Bronchial epithelial cell (primary cell): ENCODE results near the gene CORIN. TPM values are rescaled to one million over a fixed set of nuclear protein-coding genes. Genes with fewer than 3 reads are reported as not detected.

Experiments used
- DNase-seq: peaks from one replicate; pipeline ENCODE4 v3.0.0-alpha.2; 2010; ENCODE audit warnings: low read depth
- FAIRE-seq: peaks from 2 replicates; lab custom pipeline; 2011; peaks lifted over from hg19 to GRCh38; lab: Jason Lieb, UNC
- H3K27me3 ChIP-seq: 2 replicates; pipeline ENCODE4 v1.5.1; 2011; ENCODE audit warnings: low read length; ENCODE audit not compliant: control insufficient read depth, insufficient read depth
- H3K36me3 ChIP-seq: 2 replicates; pipeline ENCODE4 v1.5.1; 2011; ENCODE audit warnings: low read length; ENCODE audit not compliant: control insufficient read depth, insufficient read depth
- H3K4me3 ChIP-seq: 2 replicates; pipeline ENCODE4 v1.5.1; 2011; ENCODE audit warnings: mild to moderate bottlenecking, low read depth, low read length, control low read depth
- total RNA-seq: library from RNA; depleted of rRNA; stranded (reverse); fragments of >200 nt; gene quantifications from 2 replicates; pipeline ENCODE4 v1.2.1, GENCODE V29; 2014
- TF ChIP-seq, protein P1 (sequence below): IDR thresholded peaks from 2 replicates; pipeline ENCODE4 v1.5.1; 2011; ENCODE audit warnings: mild to moderate bottlenecking, moderate library complexity, low read length, control low read depth, inconsistent platforms; ENCODE audit not compliant: insufficient read depth, severe bottlenecking

The CORIN gene
- total RNA-seq, 1 donor from 2014 or later = 0.26 TPM

DNA sequence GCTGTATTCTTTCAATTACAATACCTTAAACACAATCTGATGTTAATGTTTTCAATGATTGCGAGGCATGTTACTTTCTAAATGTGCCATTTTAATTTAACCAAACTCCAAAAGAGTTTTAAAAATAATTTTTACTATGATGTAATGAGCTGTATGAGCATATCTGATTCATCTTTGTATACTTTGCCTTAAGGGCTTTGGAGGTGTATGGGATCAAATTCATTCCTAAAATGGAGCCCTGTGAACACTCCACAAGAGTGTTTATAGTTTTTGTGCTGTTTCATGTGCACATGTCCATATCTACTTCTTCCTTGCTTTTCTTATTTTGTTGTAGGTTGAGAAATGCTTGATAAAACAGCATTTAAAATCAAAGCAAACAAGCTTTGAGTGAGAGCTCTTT, 270.4 kb downstream of the CORIN start:
- TF ChIP-seq, protein P1, sequence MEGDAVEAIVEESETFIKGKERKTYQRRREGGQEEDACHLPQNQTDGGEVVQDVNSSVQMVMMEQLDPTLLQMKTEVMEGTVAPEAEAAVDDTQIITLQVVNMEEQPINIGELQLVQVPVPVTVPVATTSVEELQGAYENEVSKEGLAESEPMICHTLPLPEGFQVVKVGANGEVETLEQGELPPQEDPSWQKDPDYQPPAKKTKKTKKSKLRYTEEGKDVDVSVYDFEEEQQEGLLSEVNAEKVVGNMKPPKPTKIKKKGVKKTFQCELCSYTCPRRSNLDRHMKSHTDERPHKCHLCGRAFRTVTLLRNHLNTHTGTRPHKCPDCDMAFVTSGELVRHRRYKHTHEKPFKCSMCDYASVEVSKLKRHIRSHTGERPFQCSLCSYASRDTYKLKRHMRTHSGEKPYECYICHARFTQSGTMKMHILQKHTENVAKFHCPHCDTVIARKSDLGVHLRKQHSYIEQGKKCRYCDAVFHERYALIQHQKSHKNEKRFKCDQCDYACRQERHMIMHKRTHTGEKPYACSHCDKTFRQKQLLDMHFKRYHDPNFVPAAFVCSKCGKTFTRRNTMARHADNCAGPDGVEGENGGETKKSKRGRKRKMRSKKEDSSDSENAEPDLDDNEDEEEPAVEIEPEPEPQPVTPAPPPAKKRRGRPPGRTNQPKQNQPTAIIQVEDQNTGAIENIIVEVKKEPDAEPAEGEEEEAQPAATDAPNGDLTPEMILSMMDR = no peak

DNA sequence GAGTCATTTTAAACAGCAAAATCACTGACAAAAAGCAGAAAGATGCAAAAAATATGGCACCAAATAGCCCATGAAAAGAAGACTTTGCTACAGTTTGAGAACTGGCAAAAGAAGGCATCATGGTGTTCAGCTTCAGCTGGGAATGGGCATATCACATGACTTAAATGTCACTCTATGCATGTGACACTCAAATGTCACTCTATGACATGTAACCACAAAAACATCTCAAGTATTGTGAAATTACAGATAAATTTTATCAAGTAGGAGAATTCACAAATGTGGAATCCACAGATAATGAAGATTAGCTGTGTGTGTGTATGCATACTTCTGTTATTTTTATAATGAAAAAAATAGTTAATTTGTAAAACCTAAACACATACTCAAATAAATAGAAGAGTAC, 270.9 kb downstream of the CORIN start:
- Histone ChIP-seq H3K27me3 (no peaks in the 10 kb centered on the region), H3K4me3 (no peak overlapping the region), H3K36me3 (peaks cover 7% of the 10 kb centered on the region)
- FAIRE-seq = no peak
- TF ChIP-seq, protein P1 = no peak
- DNase-seq = no peak

More for the DNA sequence above, 270.4 kb downstream of the CORIN start:
- Histone ChIP-seq H3K36me3 (peaks cover 7% of the 10 kb centered on the region), H3K27me3 (no peaks in the 10 kb centered on the region), H3K4me3 (no peak overlapping the region)
- FAIRE-seq (no peak), DNase-seq (peak; percentile 55)

DNA sequence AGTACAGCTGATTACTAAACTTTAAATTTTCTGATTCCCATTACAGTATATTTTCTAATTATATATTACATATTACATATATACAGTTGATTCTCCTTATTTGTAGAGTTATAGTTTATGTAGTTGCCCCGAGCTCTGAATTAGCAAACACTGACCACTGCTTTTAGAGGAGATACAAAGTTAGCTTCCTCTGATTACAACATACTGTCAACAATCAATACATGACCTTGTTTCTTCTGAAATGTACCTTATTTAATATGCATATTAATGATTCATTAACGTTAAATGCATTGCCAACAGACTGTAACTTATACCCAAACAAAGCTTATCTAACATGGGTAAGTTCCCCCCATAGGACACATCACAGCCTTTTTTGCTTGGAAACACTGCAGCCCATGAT, 271.3 kb downstream of the CORIN start:
- DNase-seq (no peak), FAIRE-seq (no peak)
- TF ChIP-seq, protein P1 = no peak
- peaks cover 7% of the 10 kb centered on the region for H3K36me3 ChIP-seq
- no peak overlapping the region for H3K4me3 ChIP-seq
- H3K27me3 ChIP-seq = no peaks in the 10 kb centered on the region

DNA sequence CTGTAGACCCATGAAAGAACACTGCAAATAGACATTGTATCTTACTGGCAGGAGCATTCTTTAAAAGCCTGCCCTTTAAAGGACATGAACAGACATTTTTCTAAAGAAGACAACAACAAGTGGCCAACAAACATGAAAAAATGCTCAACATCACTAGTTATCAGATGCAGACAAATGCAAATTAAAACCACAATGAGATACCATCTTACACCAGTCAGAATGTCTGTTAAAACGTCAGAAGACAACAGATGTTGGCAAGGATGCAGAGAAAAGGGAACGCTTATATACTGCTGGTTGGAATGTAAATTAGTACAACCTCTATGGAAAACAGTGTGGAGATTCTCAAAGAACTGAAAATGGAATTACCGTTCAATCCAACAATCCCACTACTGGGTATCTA, 275.6 kb downstream of the CORIN start:
- Histone ChIP-seq H3K36me3 (peaks cover 9% of the 10 kb centered on the region), H3K4me3 (no peak overlapping the region), H3K27me3 (no peaks in the 10 kb centered on the region)
- no peak for DNase-seq
- FAIRE-seq = no peak
- TF ChIP-seq, protein P1 = no peak

DNA sequence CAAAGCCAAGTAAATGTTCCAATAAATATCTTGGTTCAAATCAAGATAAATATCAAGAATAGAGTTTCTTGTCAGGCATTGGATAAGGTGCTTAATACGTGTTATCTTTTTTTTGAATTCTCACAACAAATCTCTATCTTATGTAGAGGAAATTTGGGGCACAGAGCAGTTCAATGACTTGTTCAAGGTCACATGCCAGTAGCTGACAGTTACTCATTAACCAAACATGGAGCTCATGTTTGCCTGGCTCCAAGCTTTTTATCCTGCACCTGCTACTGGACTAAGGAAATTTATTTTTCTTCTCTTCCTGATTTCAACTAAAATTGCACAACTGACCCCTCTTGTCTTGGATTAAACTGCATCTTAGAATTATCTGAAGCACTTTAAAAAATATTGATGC, 276.5 kb downstream of the CORIN start:
- FAIRE-seq = no peak
- TF ChIP-seq, protein P1 = no peak
- H3K36me3 ChIP-seq = peaks cover 9% of the 10 kb centered on the region

DNA sequence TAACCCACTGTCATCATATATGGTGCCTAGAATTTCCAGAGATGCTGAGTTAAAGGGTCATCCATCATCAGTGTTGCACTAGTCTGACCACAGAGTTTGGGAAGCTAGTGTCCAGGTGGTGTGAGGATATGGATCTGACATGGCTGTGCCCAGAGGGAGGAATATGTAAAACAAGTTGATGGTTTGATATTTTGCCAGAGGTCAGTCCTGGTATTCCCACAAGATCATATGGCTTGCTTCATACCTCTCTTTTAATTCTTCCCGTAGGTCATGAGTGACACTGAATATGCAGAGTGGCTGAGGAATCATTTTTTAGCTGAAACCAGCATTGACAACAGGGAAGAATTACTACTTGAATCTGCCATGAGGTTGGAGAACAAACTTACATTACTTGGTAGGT, 277.2 kb downstream of the CORIN start:
- FAIRE-seq = no peak
- H3K36me3 ChIP-seq = peaks cover 9% of the 10 kb centered on the region
- TF ChIP-seq, protein P1 = no peak
- no peak overlapping the region for H3K4me3 ChIP-seq
- no peaks in the 10 kb centered on the region for H3K27me3 ChIP-seq
- no peak for DNase-seq

More for the DNA sequence above, 276.5 kb downstream of the CORIN start:
- Histone ChIP-seq H3K4me3 (no peak overlapping the region), H3K27me3 (no peaks in the 10 kb centered on the region)
- no peak for DNase-seq
